BE2C (cell line): ENCODE results near the gene PHYHD1.
"Not testable (repeated sequence)": the region's sequence is repeated elsewhere in the genome, so short reads cannot be mapped to it uniquely, and the experiment has no call there.

ENCODE experiments used
- DNase-seq: peaks from one replicate; pipeline ENCODE4 v3.0.0-alpha.2; 2020
- H3K27me3 ChIP-seq: fragments of 250-450 bp; sonication (Bioruptor Pico); 2 replicates; pipeline ENCODE4 v1.5.1; 2020; ENCODE audit warnings: mild to moderate bottlenecking
- H3K36me3 ChIP-seq: fragments of 250-450 bp; sonication (Bioruptor Pico); 2 replicates; pipeline ENCODE4 v1.5.1; 2020; ENCODE audit warnings: mild to moderate bottlenecking
- H3K4me1 ChIP-seq: fragments of 250-450 bp; sonication (Bioruptor Pico); 2 replicates; pipeline ENCODE4 v1.5.1; 2020
- H3K4me3 ChIP-seq: 2 replicates; pipeline ENCODE4 v1.5.1; 2011; ENCODE audit warnings: low read depth, low read length
- H3K9me3 ChIP-seq: fragments of 250-450 bp; sonication (Bioruptor Pico); 2 replicates; pipeline ENCODE4 v1.5.1; 2020
- TF ChIP-seq, protein P1 (sequence below): IDR thresholded peaks from 2 replicates; pipeline ENCODE4 v1.5.1; 2012; ENCODE audit warnings: mild to moderate bottlenecking, low read depth, low read length

PHYHD1 gene

GRCh38 chr9:128940946-128941755 is 20.4 kb downstream of the PHYHD1 start:
- DNase-seq = no peak
- Histone ChIP-seq H3K4me3 (no peak overlapping the region), H3K27me3 (no peaks in the 10 kb centered on the region), H3K4me1 (peaks cover 12% of the 10 kb centered on the region), H3K36me3 (no peaks in the 10 kb centered on the region), H3K9me3 (no peaks in the 10 kb centered on the region)
- TF ChIP-seq, protein P1, sequence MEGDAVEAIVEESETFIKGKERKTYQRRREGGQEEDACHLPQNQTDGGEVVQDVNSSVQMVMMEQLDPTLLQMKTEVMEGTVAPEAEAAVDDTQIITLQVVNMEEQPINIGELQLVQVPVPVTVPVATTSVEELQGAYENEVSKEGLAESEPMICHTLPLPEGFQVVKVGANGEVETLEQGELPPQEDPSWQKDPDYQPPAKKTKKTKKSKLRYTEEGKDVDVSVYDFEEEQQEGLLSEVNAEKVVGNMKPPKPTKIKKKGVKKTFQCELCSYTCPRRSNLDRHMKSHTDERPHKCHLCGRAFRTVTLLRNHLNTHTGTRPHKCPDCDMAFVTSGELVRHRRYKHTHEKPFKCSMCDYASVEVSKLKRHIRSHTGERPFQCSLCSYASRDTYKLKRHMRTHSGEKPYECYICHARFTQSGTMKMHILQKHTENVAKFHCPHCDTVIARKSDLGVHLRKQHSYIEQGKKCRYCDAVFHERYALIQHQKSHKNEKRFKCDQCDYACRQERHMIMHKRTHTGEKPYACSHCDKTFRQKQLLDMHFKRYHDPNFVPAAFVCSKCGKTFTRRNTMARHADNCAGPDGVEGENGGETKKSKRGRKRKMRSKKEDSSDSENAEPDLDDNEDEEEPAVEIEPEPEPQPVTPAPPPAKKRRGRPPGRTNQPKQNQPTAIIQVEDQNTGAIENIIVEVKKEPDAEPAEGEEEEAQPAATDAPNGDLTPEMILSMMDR = no peak

DNA sequence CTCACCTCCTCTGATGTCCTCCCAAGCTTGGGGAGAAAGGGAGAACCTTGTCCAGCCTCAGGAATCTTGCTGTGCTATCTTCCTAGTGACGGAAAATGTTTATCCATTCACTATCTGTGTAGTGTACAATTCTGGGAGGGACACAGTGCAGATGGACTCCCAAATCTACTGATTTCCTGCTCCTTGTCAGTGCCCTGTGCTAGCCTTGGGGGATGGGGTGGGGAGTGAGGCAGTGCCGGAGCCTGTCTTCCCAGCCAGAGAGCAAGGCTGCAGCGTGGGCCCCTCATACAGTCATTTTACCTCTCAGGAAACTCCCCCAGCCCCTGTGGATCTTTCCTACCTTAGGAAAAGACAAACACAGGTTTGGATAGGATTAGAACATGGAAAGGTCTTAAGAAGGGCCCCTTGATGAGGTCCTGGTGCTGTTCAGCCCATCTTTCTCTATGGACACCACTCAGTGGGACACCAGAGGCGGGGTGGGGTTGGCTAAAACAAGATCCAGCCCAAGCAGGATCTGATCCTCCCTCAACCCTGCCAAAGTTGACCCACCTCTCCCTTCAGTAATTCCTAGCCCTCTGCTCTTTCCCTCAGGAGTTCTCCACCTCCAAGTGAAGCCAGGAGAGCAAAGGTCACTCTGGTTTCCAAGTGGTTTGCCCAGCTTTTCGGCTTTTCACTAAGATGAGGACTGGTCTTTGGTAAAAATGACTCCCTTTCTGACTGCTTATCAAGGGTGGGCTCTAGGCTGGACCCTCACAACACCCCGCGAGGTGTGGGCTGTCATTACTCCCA is 23.2 kb downstream of the PHYHD1 start:
- Histone ChIP-seq H3K36me3 (peaks cover 2% of the 10 kb centered on the region; the same call in 1 of the 2 replicates), H3K4me1 (peaks cover 12% of the 10 kb centered on the region), H3K27me3 (no peaks in the 10 kb centered on the region), H3K4me3 (no peak overlapping the region), H3K9me3 (no peaks in the 10 kb centered on the region)
- TF ChIP-seq, protein P1 = no peak
- no peak for DNase-seq

GRCh38 chr9:128944966-128945365 is 24.2 kb downstream of the PHYHD1 start:
- H3K4me3 ChIP-seq, H3K36me3 ChIP-seq, H3K27me3 ChIP-seq: not testable (repeated sequence)

DNA sequence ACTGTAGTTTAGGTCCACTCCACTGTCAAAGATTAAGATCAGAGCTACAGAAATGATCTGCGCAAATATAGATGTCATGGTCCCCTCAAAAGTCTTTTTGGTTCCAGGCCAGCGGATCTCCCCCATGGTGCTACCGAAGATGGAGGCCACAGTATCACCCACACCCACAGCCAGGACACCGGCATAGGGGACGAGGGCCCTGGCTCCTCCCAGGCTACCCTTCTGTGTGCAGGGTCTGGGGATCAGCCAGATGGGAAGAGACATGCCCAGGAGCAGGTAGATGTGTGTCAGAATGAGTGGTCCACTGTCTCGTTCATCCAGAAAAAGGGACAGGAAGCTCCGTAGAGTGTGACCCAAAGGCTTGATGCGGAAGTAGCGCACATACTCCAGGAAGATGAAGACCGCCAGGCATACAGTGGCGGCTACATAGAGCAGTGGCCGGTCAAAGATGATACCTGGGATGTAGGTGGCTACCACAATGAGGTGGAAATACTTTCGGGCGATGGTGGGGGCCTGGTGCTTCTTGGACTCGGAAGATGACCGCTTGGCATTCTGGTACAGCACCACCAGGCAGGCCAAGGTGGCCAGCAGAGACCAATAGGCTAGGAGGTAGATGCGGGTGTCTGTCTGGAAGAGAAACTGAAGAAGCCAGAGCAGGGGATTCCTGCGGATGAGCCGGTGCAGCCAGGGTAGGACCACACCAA is 25.2 kb downstream of the PHYHD1 start:
- no peak overlapping the region; the same call in 1 of the 2 replicates for H3K4me3 ChIP-seq
- H3K27me3 ChIP-seq = no peaks in the 10 kb centered on the region
- no peak for DNase-seq
- peaks cover 18% of the 10 kb centered on the region for H3K36me3 ChIP-seq
- TF ChIP-seq, protein P1 = no peak
- H3K9me3 ChIP-seq = no peaks in the 10 kb centered on the region
- H3K4me1 ChIP-seq = peaks cover 3% of the 10 kb centered on the region

More at GRCh38 chr9:128944966-128945365, 24.2 kb downstream of the PHYHD1 start:
- peaks cover 12% of the 10 kb centered on the region for H3K4me1 ChIP-seq
- not testable (repeated sequence) for DNase-seq, H3K9me3 ChIP-seq

DNA sequence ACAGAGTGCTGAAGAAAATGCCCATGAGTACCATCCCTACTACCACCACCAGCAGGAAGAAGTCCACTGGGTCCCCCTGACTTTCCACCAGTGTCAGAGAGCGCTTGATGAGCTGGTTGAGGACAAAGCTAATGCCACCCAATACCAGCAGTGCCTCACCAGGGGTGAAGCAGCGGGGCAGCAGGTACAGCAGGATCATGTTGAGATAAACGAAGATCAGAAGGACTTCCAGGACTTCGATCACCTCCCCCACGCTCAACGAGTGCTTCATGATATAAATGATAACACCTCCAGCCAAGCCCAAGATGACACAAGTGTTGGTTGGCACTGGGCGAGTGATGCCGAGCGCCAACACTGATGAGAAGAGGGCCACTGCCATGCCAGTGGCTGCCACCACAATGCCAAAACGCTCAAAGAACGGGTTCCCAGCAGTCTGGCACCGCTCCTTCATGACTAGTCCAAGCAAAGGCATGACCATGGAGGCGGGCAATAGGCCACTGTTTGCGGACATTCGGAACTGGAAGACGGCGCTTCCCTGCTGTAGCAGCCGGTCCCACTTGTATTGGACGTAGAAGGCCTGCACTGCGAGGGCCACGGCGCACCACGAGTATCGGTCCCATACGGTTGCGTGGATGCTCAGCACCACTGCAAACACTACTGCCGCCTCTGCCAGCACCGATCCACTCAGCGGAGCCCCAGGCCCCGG is 25.9 kb downstream of the PHYHD1 start:
- Histone ChIP-seq H3K9me3 (no peaks in the 10 kb centered on the region), H3K27me3 (no peaks in the 10 kb centered on the region), H3K4me3 (peak overlapping the region; percentile 92), H3K36me3 (peaks cover 18% of the 10 kb centered on the region), H3K4me1 (no peaks in the 10 kb centered on the region)
- TF ChIP-seq, protein P1 = no peak
- no peak for DNase-seq

- H3K4me3 ChIP-seq = peak overlapping the region; percentile 92
- H3K36me3 ChIP-seq = peaks cover 18% of the 10 kb centered on the region
- H3K4me1 ChIP-seq = no peaks in the 10 kb centered on the region
- H3K27me3 ChIP-seq = no peaks in the 10 kb centered on the region
- no peaks in the 10 kb centered on the region for H3K9me3 ChIP-seq
- TF ChIP-seq, protein P1 = no peak
- DNase-seq = no peak
Measured at GRCh38 chr9:128947277-128947526, 26.4 kb downstream of the PHYHD1 start.
